H9 (cell line): Measurements from ENCODE around the gene KRTDAP. TPM values are rescaled to one million over a fixed set of nuclear protein-coding genes. Genes with fewer than 3 reads are reported as not detected.

Experiments used
- DNase-seq: peaks from one replicate; pipeline ENCODE4 v3.0.0-alpha.2; 2017
- H2AFZ ChIP-seq: one replicate; pipeline ENCODE4 v1.6.1; 2013; ENCODE audit warnings: mild to moderate bottlenecking, low read length, control low read depth, moderate library complexity
- H2AK5ac ChIP-seq: 2 replicates; pipeline ENCODE4 v1.6.1; 2013; ENCODE audit warnings: low read length, control low read depth, mixed read lengths; ENCODE audit not compliant: insufficient read length
- H2BK120ac ChIP-seq: one replicate; pipeline ENCODE4 v1.6.1; 2013; ENCODE audit warnings: low read depth, mild to moderate bottlenecking, low read length, control low read depth, inconsistent platforms; ENCODE audit not compliant: poor library complexity, severe bottlenecking
- H2BK12ac ChIP-seq: 2 replicates; pipeline ENCODE4 v1.6.1; 2013; ENCODE audit warnings: low read length, control low read depth, mixed read lengths, low read depth; ENCODE audit not compliant: insufficient read length
- H2BK15ac ChIP-seq: 2 replicates; pipeline ENCODE4 v1.6.1; 2013; ENCODE audit warnings: low read depth, low read length, control low read depth
- H2BK20ac ChIP-seq: one replicate; pipeline ENCODE4 v1.6.1; 2013; ENCODE audit warnings: low read depth, mild to moderate bottlenecking, low read length, control low read depth, inconsistent platforms; ENCODE audit not compliant: poor library complexity, severe bottlenecking
- H2BK5ac ChIP-seq: 2 replicates; pipeline ENCODE4 v1.6.1; 2013; ENCODE audit warnings: low read length, control low read depth, mixed read lengths; ENCODE audit not compliant: insufficient read length
- H3K14ac ChIP-seq: 2 replicates; pipeline ENCODE4 v1.6.1; 2013; ENCODE audit warnings: low read length, control low read depth; ENCODE audit not compliant: insufficient read depth
- H3K18ac ChIP-seq: 2 replicates; pipeline ENCODE4 v1.6.1; 2013; ENCODE audit warnings: low read depth, mild to moderate bottlenecking, mixed read lengths, low read length, control low read depth; ENCODE audit not compliant: insufficient read length
- H3K23ac ChIP-seq: 2 replicates; pipeline ENCODE4 v1.6.1; 2013; ENCODE audit warnings: low read length, control low read depth, mixed read lengths, low read depth; ENCODE audit not compliant: insufficient read length
- H3K23me2 ChIP-seq: 2 replicates; pipeline ENCODE4 v1.6.1; 2013; ENCODE audit warnings: low read depth, mild to moderate bottlenecking, mixed read lengths, low read length, control low read depth; ENCODE audit not compliant: insufficient read length, poor library complexity, severe bottlenecking
- H3K27ac ChIP-seq: 2 replicates; pipeline ENCODE4 v1.5.1; 2013; ENCODE audit warnings: low read length, control low read depth, mixed read lengths, low read depth; ENCODE audit not compliant: insufficient read length
- H3K27me3 ChIP-seq: 2 replicates; pipeline ENCODE4 v1.6.1; 2013; ENCODE audit warnings: low read length, control low read depth, inconsistent platforms; ENCODE audit not compliant: insufficient read depth
- H3K4ac ChIP-seq: 2 replicates; pipeline ENCODE4 v1.6.1; 2013; ENCODE audit warnings: low read depth, mild to moderate bottlenecking, control low read depth, inconsistent platforms, low read length, moderate library complexity
- H3K4me1 ChIP-seq: 2 replicates; pipeline ENCODE4 v1.6.1; 2013; ENCODE audit warnings: low read length, control low read depth, inconsistent platforms; ENCODE audit not compliant: insufficient read depth
- H3K4me2 ChIP-seq: 2 replicates; pipeline ENCODE4 v1.6.1; 2013; ENCODE audit warnings: low read length, control low read depth, mixed read lengths; ENCODE audit not compliant: insufficient read length, insufficient read depth
- H3K56ac ChIP-seq: 2 replicates; pipeline ENCODE4 v1.6.1; 2013; ENCODE audit warnings: low read depth, mild to moderate bottlenecking, mixed read lengths, low read length, control low read depth; ENCODE audit not compliant: insufficient read length
- H3K79me1 ChIP-seq: 2 replicates; pipeline ENCODE4 v1.6.1; 2013; ENCODE audit warnings: low read depth, mild to moderate bottlenecking, moderate library complexity, low read length, control low read depth, inconsistent platforms; ENCODE audit not compliant: insufficient read depth, poor library complexity, severe bottlenecking
- H3K79me2 ChIP-seq: 2 replicates; pipeline ENCODE4 v1.6.1; 2013; ENCODE audit warnings: low read length, control low read depth, inconsistent platforms; ENCODE audit not compliant: insufficient read depth
- H3K9ac ChIP-seq: 2 replicates; pipeline ENCODE4 v1.6.1; 2013; ENCODE audit warnings: low read length, control low read depth, mixed read lengths; ENCODE audit not compliant: insufficient read length; ENCODE audit errors: extremely low read depth
- H3K9me3 ChIP-seq: one replicate; pipeline ENCODE4 v1.6.1; 2013; ENCODE audit warnings: low read depth, low read length, inconsistent platforms; ENCODE audit not compliant: control insufficient read depth
- H3T11ph ChIP-seq: one replicate; pipeline ENCODE4 v1.6.1; 2013; ENCODE audit warnings: mild to moderate bottlenecking, low read length, control low read depth, inconsistent platforms
- H4K20me1 ChIP-seq: one replicate; pipeline ENCODE4 v1.6.1; 2013; ENCODE audit not compliant: control insufficient read depth, insufficient read length, insufficient read depth
- H4K5ac ChIP-seq: 2 replicates; pipeline ENCODE4 v1.6.1; 2013; ENCODE audit warnings: low read depth, mild to moderate bottlenecking, mixed read lengths, low read length, control low read depth; ENCODE audit not compliant: insufficient read length
- H4K8ac ChIP-seq: replicated peaks from 2 replicates; pipeline ENCODE4 v1.6.1; 2013; ENCODE audit warnings: low read length, control low read depth, mixed read lengths, low read depth; ENCODE audit not compliant: insufficient read length
- H4K91ac ChIP-seq: 2 replicates; pipeline ENCODE4 v1.6.1; 2013; ENCODE audit warnings: low read depth, mild to moderate bottlenecking, moderate library complexity, mixed read lengths, low read length, control low read depth; ENCODE audit not compliant: insufficient read length
- H3K27ac Mint-ChIP-seq, 3 experiments: 2 replicates in 2 of 3; 3 replicates in 1 of 3; pipeline ENCODE4 v1.8.0; 2020 to 2021; ENCODE audit warnings: mixed read lengths in 3 of 3, mild to moderate bottlenecking in 1 of 3, moderate library complexity in 1 of 3
- H3K27me3 Mint-ChIP-seq: 2 replicates; pipeline ENCODE4 v1.8.0; 2021; ENCODE audit warnings: low read depth, mild to moderate bottlenecking, moderate library complexity, mixed read lengths
- H3K36me3 Mint-ChIP-seq, 3 experiments: 2 replicates in 2 of 3; 3 replicates in 1 of 3; pipeline ENCODE4 v1.8.0; 2020 to 2021; ENCODE audit warnings: low read depth in 3 of 3, mixed read lengths in 3 of 3; ENCODE audit not compliant: insufficient read depth in 1 of 3
- H3K4me1 Mint-ChIP-seq, 2 experiments: 2 replicates each; pipeline ENCODE4 v1.8.0; 2020; ENCODE audit warnings: mixed read lengths in 2 of 2
- H3K4me3 Mint-ChIP-seq, 2 experiments: 2 replicates in 1 of 2; 3 replicates in 1 of 2; pipeline ENCODE4 v1.8.0; 2020 to 2021; ENCODE audit warnings: mild to moderate bottlenecking in 2 of 2, mixed read lengths in 2 of 2, moderate library complexity in 1 of 2
- H3K9me3 Mint-ChIP-seq, 2 experiments: 2 replicates in 1 of 2; 3 replicates in 1 of 2; pipeline ENCODE4 v1.8.0; 2020; ENCODE audit warnings: mild to moderate bottlenecking in 2 of 2, mixed read lengths in 2 of 2, moderate library complexity in 1 of 2
- WGBS: extraction: QIAGEN DNeasy Blood & Tissue Kit; methylation state at CpG from one replicate; pipeline ENCODE4 v1.1.7; 2013; ENCODE audit warnings: missing lambda C conversion rate, low lambda C conversion rate, mixed read lengths; ENCODE audit not compliant: insufficient read length; ENCODE audit errors: extremely low coverage; 5-methylcytosine and 5-hydroxymethylcytosine counted together
- total RNA-seq: library from RNA; stranded (reverse); gene quantifications from 2 replicates; pipeline ENCODE4 v1.2.1, GENCODE V29; 2021
- TF ChIP-seq, protein P1 (sequence below): fragments of 200-600 bp; sonication (generic); conservative IDR thresholded peaks from 3 replicates; pipeline ENCODE4 v1.8.0; 2021; ENCODE audit warnings: antibody characterized with exemption, mild to moderate bottlenecking

The KRTDAP gene
- total RNA-seq, 1 experiment from 2014 or later: 0.87 TPM

DNA sequence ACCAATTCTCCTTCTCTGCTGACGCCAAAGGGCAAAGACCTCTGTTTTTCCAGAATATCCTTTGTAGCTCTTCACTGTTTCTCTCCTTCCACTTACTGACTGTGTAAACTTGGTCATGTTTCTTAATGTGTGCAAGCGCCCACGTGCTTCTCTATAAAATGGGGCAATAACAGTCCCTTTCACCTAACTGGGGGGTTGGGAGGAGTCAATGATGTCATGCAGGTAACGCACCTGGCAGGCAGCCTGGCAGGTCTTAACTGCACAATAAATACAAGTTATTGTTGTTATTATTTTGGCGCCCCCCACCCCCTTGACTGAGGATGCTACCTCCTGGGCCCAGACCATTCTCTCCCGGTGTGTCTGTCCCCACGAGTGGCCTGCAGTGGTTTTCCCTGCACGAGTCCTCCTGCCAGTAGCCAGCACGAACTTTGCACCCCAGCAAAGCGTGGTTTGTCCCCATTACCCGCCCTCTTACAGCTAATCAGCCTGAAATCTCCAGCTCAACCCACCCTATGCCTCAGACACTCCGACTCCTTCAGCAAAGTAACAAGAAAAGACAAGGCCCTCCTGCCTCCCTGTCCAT, 32.6 kb upstream of the KRTDAP start:
- no peak overlapping the region for H3K4me2 ChIP-seq
- no peak overlapping the region for H3T11ph ChIP-seq
- H4K91ac ChIP-seq: no peak overlapping the region
- no peaks in the 10 kb centered on the region for H3K9me3 ChIP-seq
- H3K23ac ChIP-seq: no peak overlapping the region
- Mint-ChIP-seq H3K4me3 (no peak overlapping the region), H3K36me3 (no peaks in the 10 kb centered on the region; a peak in 2 of 7 replicates), H3K27ac (no peak overlapping the region; a peak in 1 of 7 replicates), H3K4me1 (peaks cover 18 to 42% of the 10 kb centered on the region in 2 experiments), H3K9me3 (no peaks in the 10 kb centered on the region; a peak in 1 of 5 replicates), H3K27me3 (peaks cover 37% of the 10 kb centered on the region)
- H2BK15ac ChIP-seq: no peak overlapping the region
- no peak for DNase-seq
- H2BK20ac ChIP-seq: no peak overlapping the region
- H4K5ac ChIP-seq: no peak overlapping the region
- no CpG with 5 or more reads among the region's 12 CpGs for WGBS
- H2AFZ ChIP-seq: no peak overlapping the region
- no peak overlapping the region for H4K8ac ChIP-seq
- no peak overlapping the region for H2BK5ac ChIP-seq
- no peak overlapping the region for H3K56ac ChIP-seq
- H3K79me1 ChIP-seq: no peaks in the 10 kb centered on the region
- no peaks in the 10 kb centered on the region for H3K79me2 ChIP-seq
- peaks cover 5% of the 10 kb centered on the region; the same call in 1 of the 2 replicates for H3K4me1 ChIP-seq
- H3K23me2 ChIP-seq: peaks cover 7% of the 10 kb centered on the region
- no peak overlapping the region for H3K9ac ChIP-seq
- no peaks in the 10 kb centered on the region; the same call in 1 of the 2 replicates for H3K27me3 ChIP-seq
- H2BK120ac ChIP-seq: no peak overlapping the region
- TF ChIP-seq, protein P1, sequence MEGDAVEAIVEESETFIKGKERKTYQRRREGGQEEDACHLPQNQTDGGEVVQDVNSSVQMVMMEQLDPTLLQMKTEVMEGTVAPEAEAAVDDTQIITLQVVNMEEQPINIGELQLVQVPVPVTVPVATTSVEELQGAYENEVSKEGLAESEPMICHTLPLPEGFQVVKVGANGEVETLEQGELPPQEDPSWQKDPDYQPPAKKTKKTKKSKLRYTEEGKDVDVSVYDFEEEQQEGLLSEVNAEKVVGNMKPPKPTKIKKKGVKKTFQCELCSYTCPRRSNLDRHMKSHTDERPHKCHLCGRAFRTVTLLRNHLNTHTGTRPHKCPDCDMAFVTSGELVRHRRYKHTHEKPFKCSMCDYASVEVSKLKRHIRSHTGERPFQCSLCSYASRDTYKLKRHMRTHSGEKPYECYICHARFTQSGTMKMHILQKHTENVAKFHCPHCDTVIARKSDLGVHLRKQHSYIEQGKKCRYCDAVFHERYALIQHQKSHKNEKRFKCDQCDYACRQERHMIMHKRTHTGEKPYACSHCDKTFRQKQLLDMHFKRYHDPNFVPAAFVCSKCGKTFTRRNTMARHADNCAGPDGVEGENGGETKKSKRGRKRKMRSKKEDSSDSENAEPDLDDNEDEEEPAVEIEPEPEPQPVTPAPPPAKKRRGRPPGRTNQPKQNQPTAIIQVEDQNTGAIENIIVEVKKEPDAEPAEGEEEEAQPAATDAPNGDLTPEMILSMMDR: no peak
- H3K14ac ChIP-seq: no peak overlapping the region
- no peak overlapping the region for H2BK12ac ChIP-seq
- H4K20me1 ChIP-seq: no peaks in the 10 kb centered on the region
- H3K4ac ChIP-seq: no peak overlapping the region
- no peak overlapping the region for H3K27ac ChIP-seq
- H2AK5ac ChIP-seq: no peak overlapping the region
- no peak overlapping the region for H3K18ac ChIP-seq
